B cell (primary cell): ENCODE results near the gene TFPT.
"Not testable (repeated sequence)": the region's sequence is repeated elsewhere in the genome, so short reads cannot be mapped to it uniquely, and the experiment has no call there.

Experiments used
- EZH2 ChIP-seq: IDR thresholded peaks from 2 replicates; pipeline ENCODE4 v1.6.1; 2012; ENCODE audit warnings: borderline replicate concordance, low read depth, mild to moderate bottlenecking, moderate library complexity, low read length; ENCODE audit not compliant: insufficient read depth, poor library complexity, severe bottlenecking
- TF ChIP-seq, protein P1 (sequence below): fragments of 200-600 bp; IDR thresholded peaks from one replicate; pipeline ENCODE4 v1.8.0; 2022; ENCODE audit warnings: antibody characterized with exemption, mild to moderate bottlenecking

DNA sequence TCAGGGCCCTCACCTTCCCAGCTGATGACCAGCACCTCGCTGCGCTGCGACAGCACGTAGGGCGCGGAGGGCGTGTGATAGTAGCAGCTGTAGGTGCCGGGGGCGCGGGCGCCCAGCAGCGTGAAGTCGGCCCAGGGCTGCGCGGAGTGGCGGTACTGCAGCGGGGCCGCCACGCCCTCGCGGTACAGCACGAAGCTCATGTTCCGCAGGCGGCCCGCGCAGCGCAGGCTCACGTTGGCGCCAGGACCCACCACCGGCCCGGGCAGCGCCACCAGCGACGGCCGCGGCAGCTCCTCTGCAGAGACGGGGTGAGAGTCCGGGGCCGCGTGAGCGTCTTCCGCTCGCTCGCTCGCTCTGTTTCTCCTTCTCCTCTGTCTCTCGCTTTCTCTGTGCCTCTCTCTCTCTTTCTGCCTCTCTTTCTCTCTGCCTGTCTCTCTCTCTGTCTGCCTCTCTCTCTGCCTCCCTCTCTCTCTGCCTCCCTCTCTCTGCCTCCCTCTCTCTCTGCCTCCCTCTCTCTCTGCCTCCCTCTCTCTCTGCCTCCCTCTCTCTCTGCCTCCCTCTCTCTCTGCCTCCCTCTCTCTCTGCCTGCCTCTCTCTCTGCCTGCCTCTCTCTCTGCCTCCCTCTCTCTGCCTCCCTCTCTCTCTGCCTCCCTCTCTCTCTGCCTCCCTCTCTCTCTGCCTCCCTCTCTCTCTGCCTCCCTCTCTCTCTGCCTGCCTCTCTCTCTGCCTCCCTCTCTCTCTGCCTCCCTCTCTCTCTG, 19.4 kb downstream of the TFPT start:
- TF ChIP-seq, protein P1, sequence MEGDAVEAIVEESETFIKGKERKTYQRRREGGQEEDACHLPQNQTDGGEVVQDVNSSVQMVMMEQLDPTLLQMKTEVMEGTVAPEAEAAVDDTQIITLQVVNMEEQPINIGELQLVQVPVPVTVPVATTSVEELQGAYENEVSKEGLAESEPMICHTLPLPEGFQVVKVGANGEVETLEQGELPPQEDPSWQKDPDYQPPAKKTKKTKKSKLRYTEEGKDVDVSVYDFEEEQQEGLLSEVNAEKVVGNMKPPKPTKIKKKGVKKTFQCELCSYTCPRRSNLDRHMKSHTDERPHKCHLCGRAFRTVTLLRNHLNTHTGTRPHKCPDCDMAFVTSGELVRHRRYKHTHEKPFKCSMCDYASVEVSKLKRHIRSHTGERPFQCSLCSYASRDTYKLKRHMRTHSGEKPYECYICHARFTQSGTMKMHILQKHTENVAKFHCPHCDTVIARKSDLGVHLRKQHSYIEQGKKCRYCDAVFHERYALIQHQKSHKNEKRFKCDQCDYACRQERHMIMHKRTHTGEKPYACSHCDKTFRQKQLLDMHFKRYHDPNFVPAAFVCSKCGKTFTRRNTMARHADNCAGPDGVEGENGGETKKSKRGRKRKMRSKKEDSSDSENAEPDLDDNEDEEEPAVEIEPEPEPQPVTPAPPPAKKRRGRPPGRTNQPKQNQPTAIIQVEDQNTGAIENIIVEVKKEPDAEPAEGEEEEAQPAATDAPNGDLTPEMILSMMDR = not testable (repeated sequence)
- TF ChIP-seq EZH2 = not testable (repeated sequence)
